Activated naive CD8-positive, alpha-beta T cell treated with anti-CD3 and anti-CD28 coated beads, Interleukin-2, amount 50 U/mL, for 24 hours (primary cell): ENCODE data around the gene VPS50.
A peak's percentile ranks its signal among the peaks of the same experiment; 100 is the strongest.

ENCODE experiments used
- ATAC-seq: fragments of 150-1000 bp; cut with Tn5 transposase; one replicate; pipeline ENCODE4 v1.10.0; 2021
- DNase-seq: peaks from one replicate; pipeline ENCODE4 v3.0.0; 2021
- H3K27ac Mint-ChIP-seq: one replicate; pipeline ENCODE4 v1.8.0; 2021; ENCODE audit warnings: mild to moderate bottlenecking, mixed read lengths
- H3K27me3 Mint-ChIP-seq: one replicate; pipeline ENCODE4 v1.8.0; 2021; ENCODE audit warnings: mixed read lengths
- H3K36me3 Mint-ChIP-seq: one replicate; pipeline ENCODE4 v1.8.0; 2021; ENCODE audit warnings: low read depth, mixed read lengths
- H3K4me1 Mint-ChIP-seq: one replicate; pipeline ENCODE4 v1.8.0; 2021; ENCODE audit warnings: mixed read lengths
- H3K4me3 Mint-ChIP-seq: one replicate; pipeline ENCODE4 v1.8.0; 2021; ENCODE audit warnings: mild to moderate bottlenecking, moderate library complexity, mixed read lengths
- H3K9me3 Mint-ChIP-seq: one replicate; pipeline ENCODE4 v1.8.0; 2021; ENCODE audit warnings: mixed read lengths

The VPS50 gene, protein sequence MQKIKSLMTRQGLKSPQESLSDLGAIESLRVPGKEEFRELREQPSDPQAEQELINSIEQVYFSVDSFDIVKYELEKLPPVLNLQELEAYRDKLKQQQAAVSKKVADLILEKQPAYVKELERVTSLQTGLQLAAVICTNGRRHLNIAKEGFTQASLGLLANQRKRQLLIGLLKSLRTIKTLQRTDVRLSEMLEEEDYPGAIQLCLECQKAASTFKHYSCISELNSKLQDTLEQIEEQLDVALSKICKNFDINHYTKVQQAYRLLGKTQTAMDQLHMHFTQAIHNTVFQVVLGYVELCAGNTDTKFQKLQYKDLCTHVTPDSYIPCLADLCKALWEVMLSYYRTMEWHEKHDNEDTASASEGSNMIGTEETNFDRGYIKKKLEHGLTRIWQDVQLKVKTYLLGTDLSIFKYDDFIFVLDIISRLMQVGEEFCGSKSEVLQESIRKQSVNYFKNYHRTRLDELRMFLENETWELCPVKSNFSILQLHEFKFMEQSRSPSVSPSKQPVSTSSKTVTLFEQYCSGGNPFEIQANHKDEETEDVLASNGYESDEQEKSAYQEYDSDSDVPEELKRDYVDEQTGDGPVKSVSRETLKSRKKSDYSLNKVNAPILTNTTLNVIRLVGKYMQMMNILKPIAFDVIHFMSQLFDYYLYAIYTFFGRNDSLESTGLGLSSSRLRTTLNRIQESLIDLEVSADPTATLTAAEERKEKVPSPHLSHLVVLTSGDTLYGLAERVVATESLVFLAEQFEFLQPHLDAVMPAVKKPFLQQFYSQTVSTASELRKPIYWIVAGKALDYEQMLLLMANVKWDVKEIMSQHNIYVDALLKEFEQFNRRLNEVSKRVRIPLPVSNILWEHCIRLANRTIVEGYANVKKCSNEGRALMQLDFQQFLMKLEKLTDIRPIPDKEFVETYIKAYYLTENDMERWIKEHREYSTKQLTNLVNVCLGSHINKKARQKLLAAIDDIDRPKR

DNA sequence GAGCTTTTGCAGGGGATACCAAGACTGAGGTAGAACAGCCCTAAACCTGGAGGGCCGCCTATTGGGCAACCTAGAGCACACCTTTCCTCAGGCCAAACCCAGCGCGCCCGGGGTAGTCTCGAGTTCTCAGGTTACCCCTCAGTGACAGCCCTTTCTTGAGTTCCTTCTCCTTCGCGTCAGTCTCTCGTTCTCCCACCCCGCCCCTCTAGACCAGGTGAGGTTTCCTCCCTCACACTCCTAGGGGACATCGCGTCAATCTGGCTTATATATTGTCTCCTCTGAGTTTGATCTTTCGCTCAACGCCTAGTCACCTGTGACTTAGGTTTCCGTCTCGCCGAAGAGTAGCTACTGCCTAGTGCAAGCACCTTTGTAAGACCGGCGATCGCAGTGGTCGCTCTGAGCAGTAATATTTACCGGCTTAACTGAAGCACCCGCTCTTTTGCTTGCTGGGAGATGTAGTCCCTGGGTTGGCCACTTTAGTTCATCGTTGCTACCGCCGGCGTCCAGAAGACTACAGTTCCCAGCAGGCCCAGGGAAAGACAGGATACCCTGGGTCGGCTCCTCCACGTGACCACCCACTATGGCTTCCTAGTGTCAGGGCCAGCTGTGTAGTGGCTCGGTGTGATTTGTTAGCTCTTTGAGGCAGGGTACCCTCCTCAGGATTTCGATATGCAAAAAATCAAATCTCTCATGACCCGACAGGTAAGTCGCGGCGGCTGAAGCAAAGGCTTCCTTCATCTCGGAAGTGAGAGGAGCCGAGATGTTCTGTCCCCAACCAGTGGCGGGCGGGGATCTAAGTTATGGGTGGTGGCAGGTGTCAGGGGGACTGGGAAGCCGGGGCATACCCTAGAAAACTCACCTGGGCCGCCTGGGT, at the start of gene VPS50:
TSS of gene VPS50 (plus strand) at position 568 of the 874 bp plus-strand sequence. CDS start at position 670, 102 bp downstream.
- H3K36me3 Mint-ChIP-seq = no peaks in the 10 kb centered on the region
- no peaks in the 10 kb centered on the region for H3K9me3 Mint-ChIP-seq
- peak; percentile 100 for ATAC-seq
- H3K4me1 Mint-ChIP-seq = peaks cover 13% of the 10 kb centered on the region
- H3K27me3 Mint-ChIP-seq = no peaks in the 10 kb centered on the region
- H3K27ac Mint-ChIP-seq = peak within 1 kb of the TSS; percentile 88
- DNase-seq = peak; percentile 82
- peak within 1 kb of the TSS; percentile 92 for H3K4me3 Mint-ChIP-seq

DNA sequence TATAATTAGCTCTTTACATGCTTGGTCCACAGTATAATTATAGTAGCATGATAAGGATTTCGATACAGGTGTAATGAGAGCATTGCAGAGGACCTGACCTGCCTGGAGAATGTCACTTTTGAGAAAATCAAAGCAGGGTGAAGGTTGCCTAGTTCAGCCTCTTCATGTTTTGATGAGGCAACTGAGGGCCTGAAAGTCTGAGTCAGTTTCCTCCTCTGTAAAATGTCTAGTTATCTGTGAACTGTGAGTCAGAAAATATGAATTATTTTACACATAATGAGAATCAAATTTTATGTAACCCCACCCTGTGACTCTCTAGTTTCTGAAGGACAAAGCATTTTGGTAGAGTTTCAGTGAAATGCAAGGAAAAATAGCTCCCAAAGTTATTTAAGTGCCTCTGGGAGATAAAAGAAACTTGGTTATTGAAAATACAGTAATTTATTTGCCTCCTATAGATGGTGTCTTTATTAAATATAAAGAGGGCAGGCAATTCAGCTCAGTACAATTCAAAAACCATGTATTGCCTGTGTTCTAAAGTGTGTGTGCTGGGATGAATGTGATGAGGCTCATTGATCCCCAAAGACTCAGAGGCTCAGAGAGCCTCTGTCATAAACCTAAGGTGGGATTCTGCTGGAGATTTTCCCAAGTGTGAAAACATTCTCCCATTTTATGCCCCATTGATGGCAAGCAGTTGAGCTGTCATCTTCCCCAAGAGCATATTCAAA, 46.7 kb upstream of the VPS50 start:
- Mint-ChIP-seq H3K27me3 (peaks cover 30% of the 10 kb centered on the region), H3K36me3 (no peaks in the 10 kb centered on the region), H3K27ac (no peak overlapping the region), H3K4me1 (peaks cover 11% of the 10 kb centered on the region), H3K9me3 (no peaks in the 10 kb centered on the region), H3K4me3 (no peak overlapping the region)
- DNase-seq (no peak), ATAC-seq (peak; percentile 71)

DNA sequence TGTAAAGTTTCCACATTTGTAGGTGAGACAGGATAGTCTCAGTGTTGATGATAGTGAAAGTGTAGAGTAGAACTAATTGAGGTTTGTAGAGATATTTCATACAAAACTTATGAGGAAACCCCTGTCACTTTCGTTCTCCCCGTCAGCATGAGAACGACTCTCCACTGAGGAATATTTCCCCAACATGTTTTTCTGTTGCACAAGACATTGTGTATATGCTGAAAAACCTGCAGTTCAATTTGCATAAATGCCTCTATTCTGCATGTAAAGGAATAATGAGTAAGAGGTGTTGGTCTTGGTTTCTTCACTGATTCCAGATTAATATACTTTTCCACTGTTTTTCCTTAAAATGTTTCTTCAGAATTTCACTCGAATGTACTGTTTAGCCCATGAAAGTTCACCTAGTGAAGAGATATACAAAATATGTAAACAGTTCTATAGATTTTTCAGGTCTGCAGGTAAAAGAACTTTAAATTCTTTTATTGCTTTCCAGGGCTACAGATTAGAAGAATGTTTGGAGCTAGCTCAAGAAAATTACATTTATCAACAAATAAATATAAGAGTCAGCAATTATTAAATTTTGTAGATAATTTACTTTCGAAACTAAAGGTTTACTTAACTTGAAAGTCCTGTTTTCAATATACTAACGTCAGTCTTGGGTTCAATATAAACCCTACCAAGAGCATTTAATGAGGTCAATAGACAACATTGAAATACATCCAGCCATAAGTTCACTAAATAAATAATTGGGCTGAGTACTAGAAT, 43.1 kb upstream of the VPS50 start:
- H3K27me3 Mint-ChIP-seq = peaks cover 39% of the 10 kb centered on the region
- ATAC-seq = no peak
- H3K9me3 Mint-ChIP-seq = no peaks in the 10 kb centered on the region
- peaks cover 11% of the 10 kb centered on the region for H3K4me1 Mint-ChIP-seq
- no peak overlapping the region for H3K4me3 Mint-ChIP-seq
- no peaks in the 10 kb centered on the region for H3K36me3 Mint-ChIP-seq
- no peak for DNase-seq
- no peak overlapping the region for H3K27ac Mint-ChIP-seq

DNA sequence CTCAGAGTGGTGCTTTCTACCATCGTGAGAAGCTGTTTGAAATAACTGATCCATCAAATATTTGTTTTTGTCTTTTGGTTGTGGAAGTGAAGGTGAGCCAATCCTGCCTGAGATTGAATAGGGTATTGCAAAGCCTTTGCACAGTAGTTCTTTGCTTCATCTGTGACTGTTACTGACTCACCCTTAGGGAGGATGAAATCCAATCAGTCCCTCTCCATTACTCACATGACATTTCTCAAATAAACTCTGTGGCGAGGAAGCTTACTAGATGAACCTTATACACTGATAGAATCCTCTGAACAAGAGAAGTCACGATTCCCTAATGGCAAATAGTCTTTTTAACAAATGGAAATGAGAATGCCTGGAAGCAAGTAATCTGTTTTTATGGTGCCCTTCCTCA, 37.8 kb upstream of the VPS50 start:
- Mint-ChIP-seq H3K4me3 (no peak overlapping the region), H3K9me3 (no peaks in the 10 kb centered on the region), H3K4me1 (peaks cover 4% of the 10 kb centered on the region), H3K27me3 (peaks cover 34% of the 10 kb centered on the region), H3K27ac (no peak overlapping the region), H3K36me3 (no peaks in the 10 kb centered on the region)
- ATAC-seq (no peak), DNase-seq (no peak)

DNA sequence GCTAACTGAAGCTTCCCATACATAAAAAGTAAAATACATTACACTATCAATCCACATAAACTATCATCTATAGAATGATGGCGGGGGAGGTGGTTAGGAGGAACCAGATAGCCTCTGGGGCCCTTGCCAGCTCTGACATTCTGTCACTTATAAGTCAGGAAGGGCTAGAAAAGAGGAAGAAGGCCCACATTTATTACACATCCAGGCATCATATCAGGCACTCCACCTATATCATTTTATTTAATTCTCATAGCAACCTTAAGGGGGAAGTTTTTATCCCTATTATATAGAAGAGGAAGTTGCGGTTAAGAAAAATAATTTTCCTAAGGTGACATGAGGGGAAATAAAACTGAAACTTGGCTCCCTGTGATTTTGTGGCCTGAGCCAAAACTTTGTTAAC, 35.8 kb upstream of the VPS50 start:
- Mint-ChIP-seq H3K36me3 (no peaks in the 10 kb centered on the region), H3K4me3 (no peak overlapping the region), H3K27me3 (peaks cover 30% of the 10 kb centered on the region), H3K4me1 (peaks cover 4% of the 10 kb centered on the region), H3K9me3 (no peaks in the 10 kb centered on the region), H3K27ac (no peak overlapping the region)
- ATAC-seq = no peak
- no peak for DNase-seq

DNA sequence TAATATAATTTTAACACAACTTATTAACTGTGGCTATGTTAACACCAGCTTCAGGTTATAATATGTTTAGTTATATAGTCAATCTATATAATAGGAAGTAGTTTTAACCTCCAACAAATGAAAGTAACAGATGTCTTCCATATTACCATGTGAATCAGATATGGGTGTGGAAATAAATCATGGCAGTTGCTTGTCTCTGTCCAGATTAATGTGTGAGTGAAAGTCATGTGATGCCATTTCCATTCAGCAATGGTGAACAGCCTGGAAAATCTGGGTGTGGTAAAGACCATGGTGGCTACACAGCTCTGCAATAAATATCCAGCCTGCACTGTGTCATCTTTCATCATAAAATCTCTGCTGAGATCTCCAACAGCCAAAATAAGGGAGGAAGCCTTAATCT, 33.7 kb upstream of the VPS50 start:
- Mint-ChIP-seq H3K27ac (no peak overlapping the region), H3K4me3 (no peak overlapping the region), H3K9me3 (no peaks in the 10 kb centered on the region), H3K4me1 (peaks cover 4% of the 10 kb centered on the region), H3K27me3 (peaks cover 20% of the 10 kb centered on the region), H3K36me3 (no peaks in the 10 kb centered on the region)
- DNase-seq = no peak
- no peak for ATAC-seq

DNA sequence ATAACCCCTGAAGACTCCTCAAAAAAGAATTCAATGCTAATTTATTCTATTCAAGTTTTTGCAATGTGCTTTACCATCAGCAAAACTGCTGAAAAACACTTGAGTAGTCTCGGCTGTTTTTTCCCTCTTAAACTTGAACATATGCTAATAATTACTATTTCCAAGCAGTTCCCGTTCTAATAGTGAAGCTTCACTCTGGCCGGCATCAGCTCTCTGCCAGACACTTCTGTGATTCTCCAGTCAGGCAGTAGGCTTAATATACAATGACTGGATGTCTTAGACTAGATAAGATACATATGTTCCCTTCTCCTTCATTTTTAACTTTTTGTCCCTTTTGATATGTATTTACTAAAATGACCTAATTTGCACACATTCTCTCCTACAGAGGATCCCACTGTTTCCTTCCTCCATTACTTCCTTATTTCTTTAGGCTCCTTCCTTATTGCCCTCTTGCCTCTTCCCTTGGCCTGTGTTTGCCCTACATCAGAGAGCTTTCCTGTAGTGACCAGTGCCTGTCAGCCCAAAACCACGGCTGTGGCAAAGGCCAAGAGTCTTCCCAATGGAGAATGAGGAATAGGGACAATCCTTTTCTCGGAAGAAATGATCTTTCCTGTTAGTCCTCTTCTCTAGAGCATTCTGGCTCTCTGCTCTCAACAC, 29.4 kb upstream of the VPS50 start:
- DNase-seq = no peak
- Mint-ChIP-seq H3K4me1 (no peaks in the 10 kb centered on the region), H3K4me3 (no peak overlapping the region), H3K27me3 (peaks cover 26% of the 10 kb centered on the region), H3K36me3 (no peaks in the 10 kb centered on the region), H3K27ac (no peak overlapping the region), H3K9me3 (no peaks in the 10 kb centered on the region)
- ATAC-seq = no peak

DNA sequence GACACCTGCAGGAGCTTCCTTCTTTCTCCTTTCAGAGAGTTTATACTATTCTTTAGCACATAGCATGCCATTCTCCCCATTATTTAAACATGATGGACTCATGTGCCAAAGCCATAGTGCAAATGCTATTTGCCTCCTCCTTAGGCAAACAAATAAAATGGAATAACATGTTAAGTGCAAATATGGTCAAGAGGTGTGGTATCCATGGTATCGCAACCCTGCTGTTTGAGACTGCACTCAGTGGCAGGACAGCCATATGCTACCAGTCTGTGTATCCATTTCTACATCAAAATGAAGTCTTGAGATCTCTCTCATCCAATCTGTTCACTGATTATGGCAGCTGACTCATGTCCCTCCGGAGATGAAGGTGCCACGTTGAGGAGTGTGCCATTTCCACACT, 28.7 kb upstream of the VPS50 start:
- Mint-ChIP-seq H3K36me3 (no peaks in the 10 kb centered on the region), H3K27me3 (peaks cover 25% of the 10 kb centered on the region), H3K9me3 (no peaks in the 10 kb centered on the region), H3K4me1 (no peaks in the 10 kb centered on the region), H3K4me3 (no peak overlapping the region), H3K27ac (no peak overlapping the region)
- DNase-seq = no peak
- no peak for ATAC-seq

DNA sequence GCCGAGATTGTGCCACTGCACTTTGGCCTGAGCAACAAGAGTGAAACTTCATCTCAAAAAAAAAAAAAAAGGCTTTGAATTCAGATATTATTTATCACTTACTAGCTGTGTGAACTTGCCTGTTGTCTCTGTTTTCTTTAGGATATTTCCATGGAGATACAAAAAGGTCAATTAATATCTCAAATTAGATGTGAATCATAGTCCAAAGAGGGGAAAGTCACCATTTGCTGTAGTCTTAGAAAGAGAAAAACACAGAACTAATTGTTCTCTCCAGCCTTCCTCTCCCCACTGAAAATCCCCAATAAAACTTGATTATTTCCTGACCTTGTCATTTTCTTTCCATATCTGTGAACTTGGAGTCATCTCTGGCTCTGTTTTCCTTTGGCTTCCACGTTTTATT, 27.1 kb upstream of the VPS50 start:
- Mint-ChIP-seq H3K27me3 (peaks cover 23% of the 10 kb centered on the region), H3K36me3 (no peaks in the 10 kb centered on the region), H3K4me3 (no peak overlapping the region), H3K27ac (no peak overlapping the region), H3K4me1 (no peaks in the 10 kb centered on the region), H3K9me3 (no peaks in the 10 kb centered on the region)
- ATAC-seq (no peak), DNase-seq (no peak)

DNA sequence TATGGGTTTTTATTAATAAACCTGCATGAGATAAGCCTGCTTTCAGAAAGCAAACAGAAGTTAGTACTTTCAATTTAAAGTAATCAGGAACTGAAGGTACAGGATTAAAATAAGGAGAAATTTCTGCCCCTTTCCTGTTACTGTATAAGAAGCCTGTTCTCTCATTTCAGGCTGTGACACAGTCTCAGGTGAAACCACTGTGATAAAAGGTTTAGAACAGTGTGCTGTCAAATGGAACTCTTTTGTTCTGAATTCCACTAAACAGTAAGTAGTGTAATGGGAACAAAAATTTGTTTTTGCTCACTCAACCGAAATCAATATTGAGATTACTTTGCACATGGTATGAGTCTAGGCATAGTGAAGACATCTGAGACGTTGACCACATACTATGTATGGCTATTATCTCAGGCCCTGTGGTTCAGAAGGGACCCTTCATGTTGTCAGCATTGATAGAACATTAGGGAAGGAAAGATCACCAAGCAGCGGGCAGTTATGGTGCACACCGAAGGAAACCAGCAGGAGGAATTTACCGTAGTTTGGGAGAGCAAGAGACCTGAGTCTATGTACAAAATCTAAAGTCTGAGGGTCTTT, 20.8 kb upstream of the VPS50 start:
- H3K27ac Mint-ChIP-seq = no peak overlapping the region
- peaks cover 42% of the 10 kb centered on the region for H3K27me3 Mint-ChIP-seq
- ATAC-seq = no peak
- no peaks in the 10 kb centered on the region for H3K4me1 Mint-ChIP-seq
- no peak for DNase-seq
- no peaks in the 10 kb centered on the region for H3K9me3 Mint-ChIP-seq
- no peaks in the 10 kb centered on the region for H3K36me3 Mint-ChIP-seq
- no peak overlapping the region for H3K4me3 Mint-ChIP-seq

DNA sequence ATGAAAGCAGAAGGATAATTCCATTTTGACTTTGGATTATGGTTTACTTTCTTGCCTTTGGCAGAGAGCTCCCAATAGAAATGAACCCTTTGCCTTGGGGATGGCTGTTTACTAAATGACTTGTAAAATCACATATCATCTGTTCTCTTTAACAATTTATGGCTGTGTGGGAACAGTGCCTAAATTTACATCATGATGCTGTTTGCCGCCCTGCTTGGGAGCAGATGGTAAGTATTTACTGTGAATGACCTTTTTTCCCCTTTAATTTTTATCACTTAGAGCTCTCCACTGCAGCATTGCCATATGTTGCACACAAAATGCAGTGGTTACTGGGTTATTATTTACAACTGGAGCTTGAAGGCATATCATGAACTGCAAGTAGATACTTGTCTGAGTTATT, 19.3 kb upstream of the VPS50 start:
- ATAC-seq (no peak), DNase-seq (no peak)
- H3K36me3 Mint-ChIP-seq = no peaks in the 10 kb centered on the region
- peaks cover 34% of the 10 kb centered on the region for H3K27me3 Mint-ChIP-seq
- no peak overlapping the region for H3K27ac Mint-ChIP-seq
- H3K4me3 Mint-ChIP-seq = no peak overlapping the region
- no peaks in the 10 kb centered on the region for H3K9me3 Mint-ChIP-seq
- no peaks in the 10 kb centered on the region for H3K4me1 Mint-ChIP-seq

DNA sequence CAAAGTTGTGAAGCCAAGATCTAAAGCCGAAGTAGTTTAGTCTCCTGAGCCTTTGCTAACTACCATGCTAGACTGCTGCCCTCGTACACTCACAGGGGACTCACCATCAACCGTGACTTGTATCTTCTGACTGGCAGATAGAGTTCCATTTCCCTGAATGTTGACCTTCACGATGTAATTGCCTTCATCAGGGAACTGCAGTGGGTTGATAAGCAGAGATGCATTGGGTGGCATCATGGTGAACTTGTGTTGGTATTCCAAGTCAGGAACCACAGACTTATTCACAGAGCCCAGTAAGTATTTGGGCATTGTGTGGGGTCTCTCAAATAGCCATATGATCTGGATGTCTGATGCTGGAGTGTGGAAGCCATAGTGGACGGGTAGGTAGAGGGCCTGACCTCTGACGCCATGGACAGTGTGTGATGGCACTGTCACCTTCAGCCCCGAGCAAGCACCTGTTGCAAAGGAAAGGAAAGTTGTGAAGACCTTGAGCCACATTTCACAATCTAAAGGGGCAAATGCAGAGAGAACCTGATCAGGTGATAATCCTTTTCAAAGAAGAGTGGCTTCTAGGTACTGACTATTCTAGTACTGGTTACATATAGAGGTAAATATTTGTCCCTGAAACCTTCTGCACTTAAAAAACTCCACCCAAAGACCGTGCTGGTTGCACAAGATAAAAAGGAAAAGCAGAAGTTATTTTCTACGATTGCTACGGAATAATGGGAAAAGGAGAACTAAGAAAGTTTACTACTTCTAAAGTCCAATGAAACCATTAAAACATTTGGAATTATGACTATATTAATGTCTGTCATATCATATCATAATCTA, 13.0 kb upstream of the VPS50 start:
- no peak overlapping the region for H3K27ac Mint-ChIP-seq
- H3K4me1 Mint-ChIP-seq = no peaks in the 10 kb centered on the region
- no peaks in the 10 kb centered on the region for H3K9me3 Mint-ChIP-seq
- no peak overlapping the region for H3K4me3 Mint-ChIP-seq
- no peak for ATAC-seq
- DNase-seq = no peak
- H3K36me3 Mint-ChIP-seq = no peaks in the 10 kb centered on the region
- H3K27me3 Mint-ChIP-seq = peaks cover 17% of the 10 kb centered on the region
